Endodermal cell (in vitro differentiated cells): ENCODE data around the gene ASB8. TPM values are rescaled to one million over a fixed set of nuclear protein-coding genes. Genes with fewer than 3 reads are reported as not detected.

Experiments
- DNase-seq: peaks from one replicate; pipeline ENCODE4 v3.0.0-alpha.2; 2017
- H3K27ac ChIP-seq: 2 replicates; pipeline ENCODE4 v1.5.1; 2013; ENCODE audit warnings: mild to moderate bottlenecking, low read depth, low read length, moderate library complexity
- H3K27me3 ChIP-seq: 2 replicates; pipeline ENCODE4 v1.6.1; 2013; ENCODE audit warnings: mild to moderate bottlenecking, low read length, moderate library complexity; ENCODE audit not compliant: insufficient read depth, control insufficient read depth, poor library complexity, severe bottlenecking
- H3K36me3 ChIP-seq: 2 replicates; pipeline ENCODE4 v1.7.0; 2013; ENCODE audit warnings: mild to moderate bottlenecking, low read length, moderate library complexity; ENCODE audit not compliant: control insufficient read depth, insufficient read depth
- H3K4me1 ChIP-seq: one replicate; pipeline ENCODE4 v1.7.0; 2013; ENCODE audit warnings: low read length; ENCODE audit not compliant: control insufficient read depth, insufficient read depth
- H3K4me3 ChIP-seq: 2 replicates; pipeline ENCODE4 v1.5.1; 2013; ENCODE audit warnings: mild to moderate bottlenecking, low read length, moderate library complexity
- H3K9ac ChIP-seq: 2 replicates; pipeline ENCODE4 v1.6.1; 2013; ENCODE audit warnings: mild to moderate bottlenecking, low read length, moderate library complexity; ENCODE audit not compliant: poor library complexity, severe bottlenecking; ENCODE audit errors: extremely low read depth
- H3K9me3 ChIP-seq: 2 replicates; pipeline ENCODE4 v1.6.1; 2013; ENCODE audit warnings: mild to moderate bottlenecking, low read length, moderate library complexity; ENCODE audit not compliant: control insufficient read depth
- H3K27ac Mint-ChIP-seq: 2 replicates; pipeline ENCODE4 v1.8.0; 2020; ENCODE audit warnings: mixed read lengths
- H3K27me3 Mint-ChIP-seq: 2 replicates; pipeline ENCODE4 v1.8.0; 2021; ENCODE audit warnings: mild to moderate bottlenecking, mixed read lengths; ENCODE audit not compliant: insufficient read depth
- H3K36me3 Mint-ChIP-seq: 2 replicates; pipeline ENCODE4 v1.8.0; 2020; ENCODE audit warnings: low read depth, mixed read lengths
- H3K4me1 Mint-ChIP-seq: 2 replicates; pipeline ENCODE4 v1.8.0; 2020; ENCODE audit warnings: mixed read lengths
- H3K4me3 Mint-ChIP-seq: 2 replicates; pipeline ENCODE4 v1.8.0; 2020; ENCODE audit warnings: mild to moderate bottlenecking, moderate library complexity, mixed read lengths
- H3K9me3 Mint-ChIP-seq: 2 replicates; pipeline ENCODE4 v1.8.0; 2020; ENCODE audit warnings: mild to moderate bottlenecking, mixed read lengths
- WGBS, 2 experiments: methylation state at CpG; one replicate each; pipeline versions ENCODE4 v1.1.5 to v1.1.7; 2013; ENCODE audit warnings: missing lambda C conversion rate in 2 of 2, mixed read lengths in 1 of 2; ENCODE audit not compliant: insufficient coverage in 1 of 2, insufficient read length in 1 of 2; 5-methylcytosine and 5-hydroxymethylcytosine counted together
- total RNA-seq, 2 donors: library from RNA; stranded (reverse); fragmentation: NEBNext Ultra II Directional in 1 of 2; extraction: Animal tissue kit (Norgen Biotek cat#: 25700) in 1 of 2; gene quantifications; 2 replicates in 1 of 2; 3 replicates in 1 of 2; pipeline ENCODE4 v1.2.1, GENCODE V29; 2021
- TF ChIP-seq, protein P1 (sequence below): fragments of 200-600 bp; sonication (generic); conservative IDR thresholded peaks from 2 replicates; pipeline ENCODE4 v1.5.0; 2021; ENCODE audit warnings: antibody characterized with exemption, mild to moderate bottlenecking

ASB8 gene
- total RNA-seq, 2 donors from 2014 or later: 7.1 to 9.0 TPM

DNA sequence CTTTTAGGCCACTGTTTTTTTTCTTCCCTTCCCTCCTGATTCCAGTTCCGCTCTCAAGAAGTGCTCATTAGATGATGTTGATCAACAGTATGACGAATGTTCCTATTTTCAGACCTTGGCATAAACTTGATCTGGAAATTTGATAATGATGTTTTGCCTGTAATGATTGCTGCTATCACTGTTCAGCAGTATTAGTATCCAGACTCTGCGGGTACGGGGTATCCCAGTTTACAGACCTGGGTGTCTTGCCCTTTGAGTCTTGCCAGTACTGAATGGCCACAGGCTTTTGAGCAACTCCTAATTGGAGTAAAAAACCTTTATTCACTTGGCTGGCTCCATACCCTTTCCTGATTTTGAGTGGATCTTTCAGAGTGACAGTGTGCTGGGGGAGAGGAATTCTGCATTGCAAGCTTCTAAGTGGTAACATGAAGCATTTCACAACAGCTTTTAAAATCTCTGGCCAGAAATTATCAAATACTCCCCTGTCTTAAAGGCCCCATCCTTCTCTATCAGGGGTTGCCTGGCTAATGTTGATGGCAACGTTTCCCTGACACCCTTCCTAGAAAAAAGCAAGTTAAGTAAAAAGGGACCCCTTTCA is 5.9 kb upstream of the ASB8 start:
- Mint-ChIP-seq H3K4me1 (no peaks in the 10 kb centered on the region), H3K27me3 (peaks cover 42% of the 10 kb centered on the region), H3K36me3 (no peaks in the 10 kb centered on the region), H3K27ac (no peak overlapping the region), H3K4me3 (no peak overlapping the region), H3K9me3 (no peaks in the 10 kb centered on the region)
- Histone ChIP-seq H3K9me3 (no peaks in the 10 kb centered on the region), H3K4me3 (no peak overlapping the region), H3K36me3 (no peaks in the 10 kb centered on the region), H3K27me3 (peaks cover 39% of the 10 kb centered on the region), H3K27ac (no peak overlapping the region), H3K4me1 (no peaks in the 10 kb centered on the region), H3K9ac (no peak overlapping the region)
- DNase-seq: no peak
- WGBS, 2 experiments: 69 to 85% methylated on average over 2 to 4 of the region's 5 CpGs
- TF ChIP-seq, protein P1, sequence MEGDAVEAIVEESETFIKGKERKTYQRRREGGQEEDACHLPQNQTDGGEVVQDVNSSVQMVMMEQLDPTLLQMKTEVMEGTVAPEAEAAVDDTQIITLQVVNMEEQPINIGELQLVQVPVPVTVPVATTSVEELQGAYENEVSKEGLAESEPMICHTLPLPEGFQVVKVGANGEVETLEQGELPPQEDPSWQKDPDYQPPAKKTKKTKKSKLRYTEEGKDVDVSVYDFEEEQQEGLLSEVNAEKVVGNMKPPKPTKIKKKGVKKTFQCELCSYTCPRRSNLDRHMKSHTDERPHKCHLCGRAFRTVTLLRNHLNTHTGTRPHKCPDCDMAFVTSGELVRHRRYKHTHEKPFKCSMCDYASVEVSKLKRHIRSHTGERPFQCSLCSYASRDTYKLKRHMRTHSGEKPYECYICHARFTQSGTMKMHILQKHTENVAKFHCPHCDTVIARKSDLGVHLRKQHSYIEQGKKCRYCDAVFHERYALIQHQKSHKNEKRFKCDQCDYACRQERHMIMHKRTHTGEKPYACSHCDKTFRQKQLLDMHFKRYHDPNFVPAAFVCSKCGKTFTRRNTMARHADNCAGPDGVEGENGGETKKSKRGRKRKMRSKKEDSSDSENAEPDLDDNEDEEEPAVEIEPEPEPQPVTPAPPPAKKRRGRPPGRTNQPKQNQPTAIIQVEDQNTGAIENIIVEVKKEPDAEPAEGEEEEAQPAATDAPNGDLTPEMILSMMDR: no peak

DNA sequence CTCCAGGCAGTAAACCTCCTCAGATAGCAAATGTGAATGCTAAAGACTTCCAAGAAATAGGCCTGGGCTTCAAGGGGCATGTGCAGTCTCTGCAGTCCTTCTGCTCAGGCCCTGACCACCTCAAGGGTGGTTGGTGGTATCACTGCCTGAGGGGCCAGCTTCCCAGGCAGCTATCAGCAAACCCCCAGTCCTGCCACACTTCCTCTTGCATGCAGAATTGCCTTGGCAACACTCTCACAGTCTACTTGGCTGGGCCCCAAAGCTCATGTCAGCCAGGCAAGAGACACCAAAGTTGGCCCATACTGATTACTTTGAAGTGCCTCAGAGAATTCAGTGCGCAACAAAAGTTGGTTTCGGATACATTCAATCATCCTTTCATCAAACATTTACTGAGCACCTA is 3.5 kb upstream of the ASB8 start:
- no peak for DNase-seq
- TF ChIP-seq, protein P1: no peak
- peaks cover 31% of the 10 kb centered on the region for H3K27me3 ChIP-seq
- H3K9ac ChIP-seq: no peak overlapping the region
- no peaks in the 10 kb centered on the region for H3K9me3 ChIP-seq
- 83 to 86% methylated on average over 1 to 2 of the region's 2 CpGs for WGBS, 2 experiments
- no peaks in the 10 kb centered on the region for H3K36me3 ChIP-seq
- peaks cover 6% of the 10 kb centered on the region for H3K4me1 Mint-ChIP-seq
- H3K4me3 Mint-ChIP-seq: no peak overlapping the region
- no peak overlapping the region for H3K27ac ChIP-seq
- no peaks in the 10 kb centered on the region for H3K4me1 ChIP-seq
- peaks cover 33% of the 10 kb centered on the region for H3K27me3 Mint-ChIP-seq
- no peaks in the 10 kb centered on the region for H3K36me3 Mint-ChIP-seq
- H3K27ac Mint-ChIP-seq: no peak overlapping the region
- no peak overlapping the region for H3K4me3 ChIP-seq
- no peaks in the 10 kb centered on the region for H3K9me3 Mint-ChIP-seq

DNA sequence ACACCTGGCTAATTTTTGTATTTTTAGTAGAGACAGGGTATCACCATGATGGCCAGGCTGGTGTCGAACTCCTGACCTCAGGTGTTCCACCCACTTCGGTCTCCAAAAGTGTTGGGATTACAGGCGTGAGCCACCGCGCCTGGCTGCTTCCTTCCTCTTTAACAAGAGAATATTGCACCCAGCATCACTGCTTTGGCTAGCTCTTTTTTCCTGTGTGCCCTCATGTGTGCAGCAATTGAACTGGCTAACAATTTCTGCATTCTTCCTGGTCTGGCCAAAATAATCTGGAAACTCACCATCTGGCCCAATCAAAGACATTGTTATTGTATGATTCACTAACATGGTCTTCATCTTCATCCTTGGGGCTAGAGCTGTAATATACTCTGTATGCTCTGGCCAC is 2.7 kb upstream of the ASB8 start:
- H3K27ac ChIP-seq: no peak overlapping the region
- Mint-ChIP-seq H3K4me3 (no peak overlapping the region), H3K27ac (no peak overlapping the region), H3K36me3 (no peaks in the 10 kb centered on the region), H3K4me1 (peaks cover 6% of the 10 kb centered on the region), H3K9me3 (no peaks in the 10 kb centered on the region), H3K27me3 (peaks cover 30% of the 10 kb centered on the region)
- H3K9ac ChIP-seq: no peak overlapping the region
- no peak for DNase-seq
- H3K4me1 ChIP-seq: no peaks in the 10 kb centered on the region
- WGBS, 2 experiments: 88 to 93% methylated on average over 5 of the region's 5 CpGs
- H3K36me3 ChIP-seq: no peaks in the 10 kb centered on the region
- H3K9me3 ChIP-seq: no peaks in the 10 kb centered on the region
- H3K4me3 ChIP-seq: no peak overlapping the region
- peaks cover 25% of the 10 kb centered on the region for H3K27me3 ChIP-seq
- TF ChIP-seq, protein P1: no peak
